SIG-M5 (cell line): ENCODE data around the gene SH3RF3.

Experiments
- DNase-seq: peaks from one replicate; lab custom pipeline; 2025; lab: John Stamatoyannopoulos, UW

SH3RF3 gene

DNA sequence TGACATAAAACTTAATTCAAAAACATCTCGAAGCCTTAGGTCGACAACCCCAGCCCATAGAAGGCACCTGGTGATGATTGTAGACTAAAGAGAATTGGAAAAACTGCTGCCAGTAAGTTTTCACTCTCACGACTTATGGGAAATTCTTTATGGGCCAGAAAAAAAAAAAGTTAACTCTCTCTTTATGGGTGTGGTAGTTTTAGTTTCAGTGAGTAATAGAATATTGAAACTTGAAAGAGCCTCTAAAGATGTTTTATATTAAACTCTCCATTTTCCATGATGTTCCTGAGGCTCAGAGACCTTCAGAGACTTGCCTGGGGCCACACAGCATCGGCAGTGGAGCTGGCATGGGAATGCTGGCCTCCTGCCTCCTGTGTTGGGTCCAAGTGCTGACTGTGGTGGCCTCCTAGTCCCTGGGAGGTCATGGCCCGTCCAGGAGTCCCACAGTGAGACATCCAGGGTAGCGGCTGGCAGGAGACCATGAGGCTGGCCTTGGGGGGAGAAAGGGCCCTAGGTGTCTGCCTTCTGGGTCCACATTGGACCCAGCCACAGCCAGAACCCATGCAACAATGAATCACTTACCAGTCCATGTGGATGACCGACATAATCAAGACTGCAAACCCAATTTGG is 325.9 kb downstream of the SH3RF3 start:
- no peak for DNase-seq

DNA sequence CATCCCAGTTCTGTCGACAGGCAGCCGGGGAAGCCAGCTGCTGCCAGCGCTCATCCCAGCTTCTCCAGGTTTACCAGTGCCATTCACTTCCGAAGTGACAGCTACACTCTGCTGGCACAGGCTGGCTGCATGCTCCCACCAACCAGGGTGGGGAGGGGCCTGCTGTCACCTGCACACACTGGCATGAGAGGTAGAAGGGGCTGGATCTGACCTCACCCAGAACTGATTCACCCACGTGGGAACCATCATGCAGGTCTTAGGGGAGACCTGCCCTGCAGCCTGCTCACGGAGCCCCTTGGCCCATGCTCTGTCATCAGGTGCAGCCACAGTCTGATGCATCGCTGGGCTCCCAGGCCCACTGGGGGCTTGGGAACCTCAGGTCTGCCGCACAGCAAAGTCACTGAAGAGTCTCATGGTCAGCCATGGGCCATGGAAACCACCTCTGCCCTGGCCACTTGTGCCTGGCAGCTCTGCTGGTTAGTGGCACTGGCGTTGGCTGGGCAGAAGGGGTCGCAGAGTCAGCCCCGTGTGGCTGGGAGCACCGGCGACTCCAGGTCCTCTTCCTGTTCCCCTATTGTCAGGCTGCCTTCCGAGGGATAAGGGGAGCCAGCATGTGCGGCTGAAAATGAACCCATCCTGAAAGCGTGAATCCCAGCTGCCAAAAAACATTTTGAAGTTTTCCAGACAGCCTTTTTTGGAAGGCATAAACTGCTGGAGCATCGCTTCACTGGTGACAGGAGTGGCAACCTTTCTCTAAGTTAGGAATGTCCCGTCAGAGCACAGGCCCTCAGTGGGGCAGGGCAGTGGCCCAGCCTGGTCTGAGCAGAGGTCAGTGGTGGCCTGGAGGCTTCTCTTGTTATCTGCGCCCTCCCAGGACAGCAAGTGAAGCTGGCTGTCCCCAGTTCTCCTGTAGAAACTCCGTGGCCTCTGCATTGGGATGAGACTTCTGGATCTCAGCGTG is 327.0 kb downstream of the SH3RF3 start:
- no peak for DNase-seq

DNA sequence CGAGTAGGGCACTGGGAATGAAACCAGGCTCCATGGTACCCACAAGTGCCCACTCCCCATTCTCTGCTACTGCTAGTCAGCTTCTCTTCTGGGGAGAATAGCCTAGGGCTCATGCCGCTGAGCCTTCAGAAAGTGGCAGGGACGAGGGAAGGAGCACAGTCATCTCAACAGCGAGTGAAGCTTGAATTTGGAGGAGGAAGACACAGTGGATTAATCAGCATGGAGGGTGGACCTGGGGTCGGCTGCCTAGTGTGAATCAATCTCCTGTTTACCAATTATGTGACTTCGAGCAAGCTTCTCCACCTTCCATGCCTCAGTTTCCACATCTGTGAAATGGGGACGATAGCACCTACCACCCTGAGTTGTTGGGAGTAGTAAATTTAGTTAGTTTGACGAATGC is 327.8 kb downstream of the SH3RF3 start:
- no peak for DNase-seq

DNA sequence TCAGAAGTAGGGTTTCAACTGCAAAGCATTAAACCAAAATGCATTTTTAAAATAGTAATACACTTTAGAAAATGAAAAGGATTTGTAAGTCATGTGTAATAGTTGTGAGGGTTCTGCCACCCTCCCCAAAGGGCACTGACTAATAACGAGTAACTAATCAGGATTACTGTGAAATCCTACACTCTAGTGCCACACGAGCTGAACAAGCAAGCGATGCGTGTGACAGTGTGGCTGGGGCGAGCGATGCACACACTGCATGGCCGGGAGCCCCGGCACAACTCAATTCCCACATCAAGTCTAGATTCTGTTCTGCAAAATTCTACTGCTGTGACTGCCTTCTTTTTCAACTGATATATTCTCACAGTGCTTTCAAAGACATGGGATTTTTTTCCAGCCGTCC is 328.4 kb downstream of the SH3RF3 start:
- no peak for DNase-seq

DNA sequence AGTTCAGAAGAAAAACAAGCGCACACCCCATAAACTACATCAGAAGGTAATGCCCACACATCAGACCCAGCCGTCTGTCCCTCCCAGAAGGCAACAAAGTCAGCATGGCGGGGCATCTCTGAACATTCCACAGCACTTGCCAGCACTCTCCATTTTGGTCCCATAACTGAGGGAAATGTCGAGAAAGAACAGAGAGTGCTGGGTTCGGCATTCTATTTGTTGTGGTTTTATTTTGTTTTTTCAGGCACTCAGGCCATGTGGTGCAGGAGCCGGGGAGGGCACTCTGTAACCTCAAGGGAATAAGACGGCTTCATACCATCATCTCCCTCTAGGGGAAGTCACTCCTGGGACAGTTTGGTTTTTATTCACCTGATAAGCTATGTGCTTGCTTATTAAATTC is 328.8 kb downstream of the SH3RF3 start:
- no peak for DNase-seq

DNA sequence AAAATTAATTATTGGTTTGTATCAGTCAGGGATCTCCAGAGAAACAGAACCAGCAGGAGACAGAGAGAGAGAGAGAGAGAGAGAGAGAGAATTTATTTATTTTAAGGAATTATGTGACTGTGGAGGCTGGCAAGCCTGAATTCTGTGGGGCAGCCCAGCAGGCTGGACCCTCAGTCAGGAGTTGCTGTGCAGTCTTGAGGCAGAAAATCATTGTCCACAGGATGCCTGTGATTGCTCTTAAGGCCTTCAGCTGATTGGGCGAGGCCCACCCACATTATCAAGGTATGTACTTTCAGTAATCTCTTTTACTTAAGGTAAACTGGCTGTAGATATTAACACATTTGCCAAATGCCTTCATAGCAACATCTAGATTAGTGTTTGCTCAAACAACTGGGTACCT is 329.5 kb downstream of the SH3RF3 start:
- no peak for DNase-seq

DNA sequence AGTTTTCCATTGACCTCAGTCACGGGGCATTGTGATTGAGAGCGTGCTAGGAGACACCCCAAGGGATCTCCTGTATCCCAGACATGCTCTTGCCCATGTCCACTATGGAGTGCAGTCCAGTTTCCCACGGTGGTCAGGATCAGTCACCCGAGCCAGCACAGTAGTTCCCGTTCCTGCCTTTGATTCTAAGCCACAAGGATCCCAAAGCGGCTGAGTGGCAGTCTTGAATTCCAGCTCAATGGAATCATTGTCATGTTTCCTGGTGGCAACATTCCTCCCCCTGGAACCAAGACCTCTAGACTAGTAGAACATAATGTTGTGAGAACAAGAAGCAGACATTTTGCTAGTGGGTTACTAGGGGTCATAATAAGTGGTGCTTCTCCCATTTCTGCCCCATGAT is 330.5 kb downstream of the SH3RF3 start:
- DNase-seq = no peak

DNA sequence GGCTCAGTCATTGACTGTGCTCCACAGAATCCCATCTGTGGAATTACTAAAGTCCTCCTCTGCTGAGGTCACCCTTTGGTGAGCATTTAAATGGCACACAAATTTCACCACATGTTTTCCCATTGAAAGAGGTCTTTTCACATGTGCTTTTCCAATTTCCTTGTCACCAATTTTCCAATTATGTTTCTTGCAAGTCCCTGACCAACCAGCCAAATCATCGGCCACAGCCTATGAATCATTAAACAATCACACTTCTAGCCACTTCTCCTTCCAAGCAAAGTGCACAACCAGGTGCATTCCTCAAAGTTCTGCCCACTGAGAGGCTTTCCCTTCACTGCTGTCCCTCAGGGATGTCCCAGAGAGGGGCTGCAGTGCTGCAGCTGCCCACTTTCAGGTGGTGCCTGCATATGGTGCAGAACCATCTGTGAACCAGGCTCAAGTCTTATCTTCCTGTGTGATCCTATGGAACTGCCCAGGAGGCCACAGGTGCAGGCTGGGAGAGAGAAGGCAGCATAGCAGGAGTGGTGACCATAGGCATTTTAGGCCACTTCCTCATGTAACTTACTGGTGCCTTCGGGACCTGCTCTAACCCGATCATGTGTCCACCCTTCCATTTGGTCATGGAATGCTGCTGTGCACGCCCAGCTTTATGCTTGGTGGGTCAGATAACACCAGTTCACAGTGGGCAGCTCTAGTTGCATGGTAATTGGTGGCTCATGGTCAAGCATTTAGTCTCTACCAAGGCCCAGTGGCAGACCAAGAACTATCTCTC is 331.7 kb downstream of the SH3RF3 start:
- DNase-seq = no peak

DNA sequence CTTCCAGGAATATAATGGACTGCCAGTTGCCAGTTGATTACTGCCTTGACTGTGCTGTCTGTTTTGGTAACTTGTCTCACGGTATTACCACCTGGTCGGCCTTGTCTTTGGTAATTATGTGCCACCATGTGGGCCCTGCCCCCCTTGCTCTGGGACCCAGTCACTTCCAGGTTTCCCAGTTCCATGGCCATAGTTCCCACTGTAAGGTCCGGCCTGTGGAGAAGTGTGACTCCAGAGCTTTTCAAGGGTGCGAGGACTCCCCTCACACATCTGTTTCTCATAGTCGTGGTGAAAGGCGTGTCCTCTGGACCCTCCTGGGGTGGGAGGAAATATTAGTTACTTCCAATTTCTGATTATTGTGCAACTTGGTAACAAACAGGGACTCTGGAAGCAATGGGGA is 334.2 kb downstream of the SH3RF3 start:
- DNase-seq = no peak

DNA sequence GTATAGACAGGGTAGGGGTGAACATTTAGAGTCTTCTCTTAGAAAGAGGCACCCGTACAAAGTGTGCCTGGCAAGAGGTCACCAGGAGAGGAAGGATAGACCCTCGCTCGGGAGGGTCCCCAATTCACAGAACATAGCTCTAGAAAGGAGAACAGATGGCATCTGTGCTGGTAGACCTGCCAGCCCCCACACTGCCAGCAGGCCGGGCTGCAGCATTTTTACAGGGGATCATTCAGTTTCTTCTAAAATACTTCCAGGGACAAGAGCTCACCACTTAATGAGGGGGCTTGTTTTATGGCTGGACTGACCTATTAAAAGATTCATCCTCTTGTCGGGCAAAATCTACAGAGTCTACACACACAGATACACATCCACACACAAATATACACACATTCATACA is 334.9 kb downstream of the SH3RF3 start:
- no peak for DNase-seq

DNA sequence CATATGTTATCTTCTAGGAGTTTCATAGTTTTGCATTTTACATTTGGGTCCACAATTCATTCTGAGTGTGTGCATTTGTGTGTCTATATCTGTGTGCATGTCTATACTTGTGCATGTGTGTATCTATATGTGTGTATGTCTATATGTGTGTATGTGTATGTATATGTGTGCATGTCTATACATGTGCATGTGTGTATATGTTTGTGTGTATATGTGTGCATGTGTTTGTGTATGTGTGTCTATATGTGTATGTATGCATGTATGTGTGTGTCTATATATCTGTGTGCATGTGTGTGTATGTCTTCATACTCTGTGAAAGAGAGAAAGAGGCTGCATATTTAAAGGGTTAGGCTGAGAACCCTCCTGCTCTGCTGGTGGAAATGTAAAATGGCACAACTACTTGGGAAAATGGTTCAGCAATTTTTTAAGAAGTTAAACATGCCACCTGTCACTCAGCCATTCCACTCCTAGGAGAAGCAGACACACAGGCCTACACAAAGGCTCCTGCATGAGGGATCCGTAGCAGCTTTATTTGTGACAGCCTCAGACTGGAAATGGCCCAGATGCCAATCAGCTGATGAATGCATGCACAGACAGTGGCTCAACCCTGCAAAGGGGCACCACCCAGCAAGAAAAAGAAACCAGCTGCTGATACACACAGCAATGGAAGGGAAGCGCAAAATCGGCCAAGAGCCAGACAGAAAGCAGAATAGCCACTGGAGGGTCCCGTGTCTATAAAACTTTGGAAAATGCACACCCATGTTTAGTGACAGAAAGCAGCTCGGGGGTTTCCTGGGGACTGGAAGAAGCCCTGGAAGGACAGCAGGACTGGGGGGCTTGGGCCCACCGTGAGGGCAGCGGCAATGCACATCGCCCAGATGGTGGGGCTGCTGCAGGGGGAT is 337.9 kb downstream of the SH3RF3 start:
- no peak for DNase-seq

DNA sequence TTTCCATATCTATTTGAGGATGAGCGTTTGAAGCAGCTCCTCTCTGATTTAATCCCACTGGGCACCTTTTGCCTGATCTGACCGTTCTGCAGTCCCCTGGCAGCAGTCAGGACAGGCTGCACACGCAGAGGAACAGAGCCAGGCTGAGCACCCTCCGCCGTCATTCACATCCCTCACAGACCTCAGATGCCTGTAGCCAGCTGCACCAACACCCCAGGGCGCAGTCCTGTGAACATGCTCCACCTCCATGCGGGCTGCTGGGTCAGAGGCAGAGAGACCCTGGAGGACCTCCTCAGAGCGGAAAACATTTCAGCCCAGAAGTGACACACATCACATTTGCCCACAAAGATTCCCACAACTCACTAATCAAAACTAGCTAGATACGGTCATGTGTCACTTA is 338.7 kb downstream of the SH3RF3 start:
- no peak for DNase-seq

DNA sequence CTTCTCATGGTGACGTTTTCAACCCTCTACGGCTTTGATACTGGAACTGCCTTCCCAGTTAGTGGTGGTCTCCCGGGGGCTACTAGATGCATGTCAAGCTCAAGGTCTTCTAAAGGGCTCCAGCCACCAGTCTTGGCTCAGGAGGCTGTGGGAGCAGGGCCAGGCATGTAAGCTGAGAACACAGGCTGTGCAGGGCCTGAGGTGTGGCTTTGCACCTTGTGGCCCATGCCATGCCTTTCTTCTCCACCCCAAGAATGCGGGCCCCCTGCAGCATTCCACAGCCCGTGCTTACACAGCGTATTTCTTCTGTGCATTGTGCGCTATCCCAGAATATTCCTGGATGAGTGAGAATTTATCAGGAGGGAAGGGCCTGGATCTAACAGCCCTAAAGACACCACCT is 339.9 kb downstream of the SH3RF3 start:
- DNase-seq = no peak

DNA sequence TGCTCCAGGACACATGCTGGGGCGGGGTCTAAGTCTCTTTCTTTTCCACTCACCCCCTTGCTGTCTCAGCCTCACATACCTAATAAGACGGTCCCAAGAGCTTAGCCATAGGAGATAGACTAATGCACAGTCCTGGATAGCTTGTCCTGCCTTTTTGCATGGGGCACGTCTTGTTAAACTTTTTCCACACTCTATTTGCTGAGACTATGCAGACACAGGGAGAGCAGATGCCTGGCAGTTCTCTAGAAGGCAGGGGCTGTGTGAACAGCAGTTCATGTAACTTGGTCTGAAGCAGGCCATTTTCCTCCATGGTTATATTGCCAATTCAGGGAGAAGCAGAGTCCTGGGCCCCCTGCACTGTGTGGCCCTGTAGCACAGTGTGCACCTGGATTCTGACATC is 342.7 kb downstream of the SH3RF3 start:
- no peak for DNase-seq

DNA sequence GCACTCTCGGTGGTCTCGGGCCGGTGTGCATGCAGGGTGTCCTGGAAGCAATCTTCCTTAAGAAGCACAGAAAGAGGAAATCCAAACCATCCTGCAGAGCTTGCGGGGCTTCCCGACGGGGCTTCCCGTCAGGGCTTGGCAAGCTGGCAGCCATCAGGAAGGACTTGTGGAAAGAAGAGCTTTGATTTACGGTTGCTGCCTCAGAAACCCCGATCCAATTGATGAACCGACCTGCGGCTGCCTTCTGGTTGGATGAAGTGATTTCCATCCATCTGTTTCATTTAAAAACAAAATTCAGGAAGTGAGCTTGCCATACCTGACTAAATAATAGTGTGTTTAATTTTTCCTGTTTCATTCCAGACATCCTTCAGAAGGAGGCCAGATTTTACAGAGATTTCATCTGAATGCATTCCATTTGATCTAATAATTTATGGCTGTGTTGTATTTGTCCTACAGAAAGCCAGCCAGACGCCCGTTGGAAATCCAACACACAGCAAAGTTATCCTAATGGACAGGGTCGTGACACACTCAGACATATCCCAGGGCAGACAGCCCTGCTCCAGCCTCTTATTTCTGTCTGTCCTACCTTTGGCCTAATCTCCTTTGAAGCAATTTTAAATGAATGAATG is 343.4 kb downstream of the SH3RF3 start:
- no peak for DNase-seq

DNA sequence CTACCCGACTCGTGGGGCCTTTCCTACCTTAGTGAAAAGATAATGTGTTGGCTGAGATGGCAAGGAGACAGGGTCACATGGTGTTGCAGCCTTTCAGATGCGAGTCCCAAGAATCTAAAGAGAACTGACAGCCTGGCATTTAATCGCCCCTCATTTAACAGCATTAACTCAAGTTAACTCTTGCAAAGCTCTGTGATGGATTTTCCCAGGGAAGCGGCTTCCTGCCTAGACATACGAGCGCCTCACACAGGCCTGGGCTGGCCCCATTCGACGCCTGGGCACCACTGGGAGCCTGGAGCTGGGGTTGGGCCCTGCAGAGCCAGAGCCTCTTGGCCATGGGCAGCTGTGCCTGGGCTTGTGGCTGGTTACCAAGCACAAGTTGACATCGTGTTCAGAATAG is 344.0 kb downstream of the SH3RF3 start:
- no peak for DNase-seq

DNA sequence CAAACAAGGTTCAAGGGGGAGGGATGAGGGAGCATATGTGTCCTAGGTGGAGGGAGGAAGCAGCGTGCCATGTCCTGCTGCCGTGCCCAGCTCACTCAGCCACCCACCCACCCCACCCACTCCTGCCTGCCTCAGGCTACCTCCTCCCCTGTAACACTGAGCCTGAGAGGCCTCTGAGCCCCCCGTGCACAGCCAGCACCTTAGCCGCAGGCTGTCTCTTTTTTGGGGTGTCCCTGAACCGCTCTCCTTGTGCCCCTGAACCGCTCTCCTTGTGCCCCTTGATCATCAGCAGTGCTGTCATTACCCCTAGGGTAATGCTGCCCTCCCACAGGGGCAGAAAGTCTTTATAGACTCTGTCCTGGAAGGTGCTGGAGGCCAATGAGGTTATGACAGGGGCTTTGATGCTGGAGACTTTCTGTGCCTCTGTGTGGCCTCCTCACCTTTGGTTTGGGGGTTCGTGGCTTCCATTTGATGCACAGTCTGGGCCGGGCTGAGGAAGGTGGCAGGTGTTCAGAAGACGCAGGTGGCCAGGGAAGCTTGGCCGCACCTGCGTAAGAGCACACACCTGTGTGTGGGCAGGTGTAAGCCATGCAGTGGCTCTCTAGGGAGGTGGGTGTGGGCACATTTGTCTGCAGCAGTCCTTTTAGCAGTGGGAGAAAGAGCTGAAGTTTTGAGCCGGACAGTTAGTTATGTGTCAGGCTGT is 344.8 kb downstream of the SH3RF3 start:
- no peak for DNase-seq

DNA sequence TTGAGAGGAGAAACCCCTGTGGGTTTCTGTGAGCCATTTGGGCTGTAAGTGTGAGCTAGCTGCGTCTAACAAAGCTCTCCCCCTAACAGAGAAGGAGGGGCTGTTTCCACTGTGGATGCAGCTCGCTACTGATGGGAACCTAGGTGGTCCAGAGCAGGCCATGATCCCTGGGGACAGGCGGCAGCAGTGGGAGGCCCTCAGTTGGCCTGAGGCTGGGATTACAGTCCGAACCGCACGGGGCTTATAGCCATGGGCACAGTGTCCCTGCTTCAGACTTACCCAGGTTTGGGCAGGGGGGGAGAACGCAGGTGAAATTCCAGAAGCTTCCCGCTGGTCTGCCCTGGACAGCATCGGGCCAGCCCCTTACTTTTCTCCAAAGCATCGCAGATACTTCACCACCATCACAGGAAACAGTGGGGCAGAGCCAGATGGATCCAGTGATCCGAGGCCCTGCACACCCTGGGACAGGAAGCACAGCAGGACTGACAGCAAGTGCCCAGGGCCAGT is 345.4 kb downstream of the SH3RF3 start:
- DNase-seq = no peak

DNA sequence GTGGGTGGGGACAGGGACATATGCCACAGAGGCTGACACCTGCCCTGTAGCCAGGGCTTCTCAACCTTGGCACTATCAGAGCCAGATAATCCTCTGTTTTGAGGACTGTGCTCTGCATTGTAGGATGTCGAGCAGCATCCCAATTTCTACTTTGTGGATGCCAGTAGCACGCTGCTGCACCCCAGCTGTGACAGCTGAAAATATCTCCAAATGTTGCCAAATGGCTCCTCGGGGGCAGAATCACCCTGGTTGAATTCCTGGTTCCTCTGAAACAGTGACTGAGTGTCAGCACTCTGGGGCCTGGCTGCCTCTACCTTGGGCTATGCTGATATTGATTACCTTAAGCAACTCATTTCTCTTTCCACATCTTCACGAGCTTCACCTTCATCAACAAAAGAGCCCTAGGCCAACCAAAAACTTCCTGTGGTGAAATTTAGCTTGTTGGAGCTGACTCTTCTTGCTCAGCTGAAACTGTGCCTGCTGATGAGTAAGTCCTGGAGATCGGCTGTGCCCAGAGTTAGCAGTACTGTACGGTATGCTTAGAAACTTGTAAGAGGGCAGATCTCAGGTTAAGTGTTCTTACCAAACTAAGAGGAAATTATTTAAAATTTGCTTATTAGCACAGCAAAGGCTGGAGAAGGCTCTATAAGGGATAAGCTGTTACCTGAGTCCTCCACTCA is 346.7 kb downstream of the SH3RF3 start:
- DNase-seq = no peak
